Kidney (tissue), 14 donors: ENCODE data around the gene DENR. TPM values are rescaled to one million over a fixed set of nuclear protein-coding genes. Genes with fewer than 3 reads are reported as not detected.

ENCODE experiments used
- DNase-seq, 5 donors: peaks; one replicate each; pipeline ENCODE4 v3.0.0-alpha.2; 2013 to 2020
- FAIRE-seq: peaks from 2 replicates; lab custom pipeline; 2012; peaks lifted over from hg19 to GRCh38; lab: Jason Lieb, UNC
- H3K27ac ChIP-seq, 2 donors: one replicate each; pipeline ENCODE4 v1.7.0; 2013; ENCODE audit warnings: low read depth in 2 of 2, low read length in 2 of 2, inconsistent platforms in 1 of 2
- H3K27me3 ChIP-seq: one replicate; pipeline ENCODE4 v1.7.1; 2013; ENCODE audit warnings: low read length, inconsistent platforms; ENCODE audit not compliant: control insufficient read depth, insufficient read depth
- H3K36me3 ChIP-seq, 3 donors: one replicate each; pipeline versions ENCODE4 v1.7.0 to v1.7.1; 2013; ENCODE audit warnings: low read length in 3 of 3, control low read depth in 1 of 3, inconsistent platforms in 1 of 3; ENCODE audit not compliant: insufficient read depth in 3 of 3, control insufficient read depth in 2 of 3
- H3K4me1 ChIP-seq, 3 donors: one replicate each; pipeline versions ENCODE4 v1.7.0 to v1.7.1; 2013; ENCODE audit warnings: low read length in 3 of 3, inconsistent platforms in 1 of 3, low read depth in 1 of 3; ENCODE audit not compliant: control insufficient read depth in 2 of 3, insufficient read depth in 2 of 3
- H3K4me3 ChIP-seq, 3 donors: one replicate each; pipeline versions ENCODE4 v1.7.0 to v1.8.1; 2013; ENCODE audit warnings: low read length in 3 of 3, control low read depth in 1 of 3, inconsistent platforms in 1 of 3
- H3K9ac ChIP-seq, 3 donors: one replicate each; pipeline versions ENCODE4 v1.7.0 to v1.7.1; 2013; ENCODE audit warnings: low read length in 3 of 3, control low read depth in 1 of 3, inconsistent platforms in 1 of 3
- H3K9me3 ChIP-seq, 3 donors: one replicate each; pipeline versions ENCODE4 v1.7.0 to v1.7.1; 2013; ENCODE audit warnings: low read length in 3 of 3, control low read depth in 1 of 3, inconsistent platforms in 1 of 3; ENCODE audit not compliant: control insufficient read depth in 2 of 3, insufficient read depth in 1 of 3
- CTCF ChIP-seq: IDR thresholded peaks from 3 replicates; pipeline ENCODE4 v1.5.1; 2012; ENCODE audit warnings: mild to moderate bottlenecking, moderate library complexity, borderline replicate concordance; ENCODE audit not compliant: insufficient read depth; ENCODE audit errors: extremely low read depth
- intact Hi-C: fragments of 100-400 bp; cut with DNase I; formaldehyde crosslinking; loops from one replicate; pipeline ENCODE4 v1.11.1; 2022
- polyA plus RNA-seq: library from polyadenylated mRNA; stranded (reverse); fragments of 350-450 nt; fragmentation: Illumina TruSeq; extraction: RNeasy Lipid Tissue Mini Kit (QIAGEN cat#74804); gene quantifications from one replicate; pipeline ENCODE4 v1.2.3, GENCODE V29; 2014; ENCODE audit warnings: low read depth, low replicate concordance; ENCODE audit not compliant: insufficient read depth
- total RNA-seq: library from RNA; stranded (reverse); fragmentation: NEBNext Ultra II Directional; extraction: Animal tissue kit (Norgen Biotek cat#: 25700); gene quantifications from one replicate; pipeline ENCODE4 v1.2.1, GENCODE V29; 2021
- donor health status: control.
- donor health status: control.
- donor health status: control.
- donor health status: control.
- donor health status: control.
- donor health status: DM: yes; HTN: yes; CAD: no.
- donor health status: Normal renal cell carcinoma (clear cell type).

The DENR gene
- total and polyA plus RNA-seq, 2 donors from 2014 or later = 31.5 to 35.7 TPM

GRCh38 chr12:122813310-122813713 is 60.7 kb downstream of the DENR start:
- Histone ChIP-seq H3K27me3 (no peaks in the 10 kb centered on the region), H3K36me3 (no peaks in the 10 kb centered on the region), H3K4me3 (no peak overlapping the region), H3K27ac (no peak overlapping the region), H3K9ac (no peak overlapping the region), H3K9me3 (no peaks in the 10 kb centered on the region), H3K4me1 (no peaks in the 10 kb centered on the region)
- DNase-seq (no peak), FAIRE-seq (no peak)
- intact Hi-C loops = no loop called here
- no peak for TF ChIP-seq CTCF

GRCh38 chr12:122819209-122819785 is 66.7 kb downstream of the DENR start:
- no peak for TF ChIP-seq CTCF
- H3K4me1 ChIP-seq = peaks cover 0 to 2% (median 0%) of the 10 kb centered on the region in 3 donors
- no peaks in the 10 kb centered on the region for H3K36me3 ChIP-seq
- no peaks in the 10 kb centered on the region for H3K27me3 ChIP-seq
- H3K9me3 ChIP-seq = no peaks in the 10 kb centered on the region
- no peak for DNase-seq
- no peak overlapping the region for H3K4me3 ChIP-seq
- H3K9ac ChIP-seq = no peak overlapping the region
- FAIRE-seq = no peak
- no peak overlapping the region for H3K27ac ChIP-seq
- intact Hi-C loops = no loop called here

GRCh38 chr12:122820138-122820537 is 67.5 kb downstream of the DENR start:
- no peak for FAIRE-seq
- no peak for DNase-seq
- no peak for TF ChIP-seq CTCF
- Histone ChIP-seq H3K36me3 (no peaks in the 10 kb centered on the region), H3K27me3 (no peaks in the 10 kb centered on the region), H3K4me1 (peaks cover 0 to 2% (median 0%) of the 10 kb centered on the region in 3 donors), H3K4me3 (no peak overlapping the region), H3K9me3 (no peaks in the 10 kb centered on the region), H3K27ac (no peak overlapping the region), H3K9ac (no peak overlapping the region)
- intact Hi-C loops = no loop called here

Other genes starting within 250 kb of the DENR start
- gene RSRC2, start 225.9 kb upstream of the DENR start, total RNA-seq = 73.9 TPM
- 39.4 TPM for gene RSRC2, start 225.9 kb upstream of the DENR start, polyA plus RNA-seq
- 12.6 TPM for gene KNTC1, start 225.6 kb upstream of the DENR start, total RNA-seq
- gene KNTC1, start 225.6 kb upstream of the DENR start, polyA plus RNA-seq = 4.3 TPM
- gene HCAR2, start 49.5 kb upstream of the DENR start, total RNA-seq = not detected
- gene HCAR2, start 49.5 kb upstream of the DENR start, polyA plus RNA-seq = not detected
- gene HCAR3, start 36.0 kb upstream of the DENR start, total RNA-seq = not detected
- not detected for gene HCAR3, start 36.0 kb upstream of the DENR start, polyA plus RNA-seq
- 0.72 TPM for gene HCAR1, start 22.0 kb upstream of the DENR start, total RNA-seq
- gene HCAR1, start 22.0 kb upstream of the DENR start, polyA plus RNA-seq = 0.99 TPM
- gene CCDC62, start 21.7 kb downstream of the DENR start, total RNA-seq = 0.22 TPM
- gene CCDC62, start 21.7 kb downstream of the DENR start, polyA plus RNA-seq = not detected
- 87.8 TPM for gene HIP1R, start 82.6 kb downstream of the DENR start, total RNA-seq
- gene HIP1R, start 82.6 kb downstream of the DENR start, polyA plus RNA-seq = 39.4 TPM
- 47.8 TPM for gene VPS37B, start 143.3 kb downstream of the DENR start, total RNA-seq
- 21.4 TPM for gene VPS37B, start 143.3 kb downstream of the DENR start, polyA plus RNA-seq
- gene ABCB9, start 213.6 kb downstream of the DENR start, total RNA-seq = 7.6 TPM
- 4.6 TPM for gene ABCB9, start 213.6 kb downstream of the DENR start, polyA plus RNA-seq
- 22.9 TPM for gene OGFOD2, start 222.4 kb downstream of the DENR start, total RNA-seq
- 27.5 TPM for gene OGFOD2, start 222.4 kb downstream of the DENR start, polyA plus RNA-seq
- 168 TPM for gene ARL6IP4, start 227.9 kb downstream of the DENR start, total RNA-seq
- gene ARL6IP4, start 227.9 kb downstream of the DENR start, polyA plus RNA-seq = 362 TPM